ENCODE results near the gene RMRP.
"Not testable (repeated sequence)": the region's sequence is repeated elsewhere in the genome, so short reads cannot be mapped to it uniquely, and the experiment has no call there.

RMRP gene

GRCh38 chr9:35618854-35619799 is 38.7 kb downstream of the RMRP start:
- TF ChIP-seq, protein P1, sequence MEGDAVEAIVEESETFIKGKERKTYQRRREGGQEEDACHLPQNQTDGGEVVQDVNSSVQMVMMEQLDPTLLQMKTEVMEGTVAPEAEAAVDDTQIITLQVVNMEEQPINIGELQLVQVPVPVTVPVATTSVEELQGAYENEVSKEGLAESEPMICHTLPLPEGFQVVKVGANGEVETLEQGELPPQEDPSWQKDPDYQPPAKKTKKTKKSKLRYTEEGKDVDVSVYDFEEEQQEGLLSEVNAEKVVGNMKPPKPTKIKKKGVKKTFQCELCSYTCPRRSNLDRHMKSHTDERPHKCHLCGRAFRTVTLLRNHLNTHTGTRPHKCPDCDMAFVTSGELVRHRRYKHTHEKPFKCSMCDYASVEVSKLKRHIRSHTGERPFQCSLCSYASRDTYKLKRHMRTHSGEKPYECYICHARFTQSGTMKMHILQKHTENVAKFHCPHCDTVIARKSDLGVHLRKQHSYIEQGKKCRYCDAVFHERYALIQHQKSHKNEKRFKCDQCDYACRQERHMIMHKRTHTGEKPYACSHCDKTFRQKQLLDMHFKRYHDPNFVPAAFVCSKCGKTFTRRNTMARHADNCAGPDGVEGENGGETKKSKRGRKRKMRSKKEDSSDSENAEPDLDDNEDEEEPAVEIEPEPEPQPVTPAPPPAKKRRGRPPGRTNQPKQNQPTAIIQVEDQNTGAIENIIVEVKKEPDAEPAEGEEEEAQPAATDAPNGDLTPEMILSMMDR (conservative IDR thresholded peaks at IDR 0.05; ENCODE audit: control insufficient read depth, insufficient read depth, low read depth, low read length) = no peak
- H3K4me3 ChIP-seq (ENCODE audit: control insufficient read depth, low read depth, low read length) = no peak overlapping the region
- no peak for DNase-seq (ENCODE audit: low read depth)

DNA sequence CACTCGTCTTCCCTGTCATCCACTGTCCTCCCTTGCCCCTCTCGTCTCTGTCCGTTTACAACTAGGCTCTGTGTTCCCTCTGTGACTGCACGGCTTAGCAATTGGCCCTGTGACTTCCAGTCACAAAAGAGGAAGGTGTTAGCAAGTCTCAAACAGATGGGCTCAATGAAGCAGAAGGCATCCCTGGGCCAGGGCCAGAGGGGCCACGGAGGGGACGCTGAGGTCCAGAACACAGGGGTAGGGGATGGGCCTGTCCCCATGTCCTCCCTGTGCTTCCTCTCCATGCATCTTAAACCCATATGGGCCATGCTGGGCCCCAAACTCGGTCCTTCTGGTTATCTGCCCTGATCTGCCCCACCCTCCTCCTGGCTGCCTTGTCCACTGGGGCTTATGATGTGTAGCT is 39.5 kb downstream of the RMRP start, which contains the start of gene CD72:
CD72 (minus strand) TSS at position 89 of the 403 bp plus-strand sequence. CDS start 110 bp downstream, outside the sequence.
- no peak for DNase-seq (ENCODE audit: low read depth)
- TF ChIP-seq, protein P1 (conservative IDR thresholded peaks at IDR 0.05; ENCODE audit: control insufficient read depth, insufficient read depth, low read depth, low read length) = no peak
- H3K4me3 ChIP-seq (ENCODE audit: control insufficient read depth, low read depth, low read length) = peak within 1 kb of the TSS; percentile 35

DNA sequence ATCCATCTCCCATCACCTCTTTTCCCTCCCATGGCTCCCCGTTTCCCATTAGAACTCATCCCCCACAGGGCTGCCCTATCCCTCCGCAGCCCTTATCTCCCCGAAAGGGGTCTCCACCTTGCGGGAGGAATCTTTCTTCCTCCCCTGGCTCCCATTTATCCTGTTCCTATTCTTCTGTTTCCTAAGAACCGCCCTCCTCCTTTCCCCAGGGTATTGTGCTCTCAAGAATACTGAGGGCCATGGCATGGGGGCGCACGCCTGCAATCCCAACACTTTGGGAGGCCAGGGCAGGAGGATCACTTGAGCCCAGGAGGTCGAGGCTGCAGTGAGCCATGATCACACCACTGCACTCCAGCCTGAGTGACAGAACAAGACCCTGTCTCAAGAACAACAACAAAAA is 40.3 kb downstream of the RMRP start:
- no peak for DNase-seq (ENCODE audit: low read depth)
- TF ChIP-seq, protein P1 (conservative IDR thresholded peaks at IDR 0.05; ENCODE audit: control insufficient read depth, insufficient read depth, low read depth, low read length) = no peak
- H3K4me3 ChIP-seq (ENCODE audit: control insufficient read depth, low read depth, low read length) = no peak overlapping the region

DNA sequence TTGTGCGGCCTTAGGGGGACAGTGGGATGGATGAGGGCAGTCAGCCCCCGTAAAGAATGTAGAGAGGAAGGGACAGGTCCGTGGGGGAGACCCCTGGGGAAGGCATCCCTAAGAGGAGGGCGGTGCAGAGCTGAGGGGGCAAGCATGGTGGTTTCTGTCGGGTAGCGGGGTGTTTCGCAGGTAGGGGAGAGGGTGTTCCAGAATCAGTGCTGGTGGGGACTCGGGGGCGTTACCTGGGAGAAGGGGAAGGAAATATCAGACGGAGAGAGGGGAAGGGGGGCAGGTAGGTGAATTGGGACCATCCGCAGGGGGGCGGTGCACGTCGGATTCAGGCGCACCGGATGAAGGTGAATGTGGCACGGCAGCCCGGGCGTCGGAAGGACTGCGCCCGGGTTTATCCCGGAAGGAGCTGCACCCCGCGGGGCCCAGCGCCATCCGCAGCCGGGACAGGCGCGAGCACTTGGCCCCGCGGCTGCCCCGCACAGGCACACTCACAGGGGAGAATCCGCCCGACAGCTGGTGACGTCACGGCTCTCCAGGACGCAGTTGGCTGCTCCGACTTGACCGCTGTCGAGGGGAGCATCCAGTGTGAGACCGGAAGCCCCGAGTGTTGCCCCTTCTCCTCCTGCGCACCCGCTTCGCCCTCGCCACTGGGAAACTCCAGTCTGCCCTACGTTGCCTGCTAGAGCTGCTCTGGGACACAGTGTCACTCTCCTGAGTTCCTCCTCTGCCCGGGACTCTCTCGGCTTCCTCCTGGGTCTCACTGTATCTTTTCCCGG is 40.9 kb downstream of the RMRP start:
- TF ChIP-seq, protein P1 (conservative IDR thresholded peaks at IDR 0.05; ENCODE audit: control insufficient read depth, insufficient read depth, low read depth, low read length) = no peak
- peak overlapping the region; percentile 35 for H3K4me3 ChIP-seq (ENCODE audit: control insufficient read depth, low read depth, low read length)
- peak; percentile 71 for DNase-seq (ENCODE audit: low read depth)

- TF ChIP-seq, protein P1 (conservative IDR thresholded peaks at IDR 0.05; ENCODE audit: control insufficient read depth, insufficient read depth, low read depth, low read length) = no peak
- DNase-seq (ENCODE audit: low read depth) = no peak
- no peak overlapping the region for H3K4me3 ChIP-seq (ENCODE audit: control insufficient read depth, low read depth, low read length)
Observed at GRCh38 chr9:35615981-35616680, 41.7 kb downstream of the RMRP start.

- TF ChIP-seq, protein P1 (conservative IDR thresholded peaks at IDR 0.05; ENCODE audit: control insufficient read depth, insufficient read depth, low read depth, low read length) = no peak
- DNase-seq (ENCODE audit: low read depth) = no peak
- no peak overlapping the region for H3K4me3 ChIP-seq (ENCODE audit: control insufficient read depth, low read depth, low read length)
Observed at GRCh38 chr9:35612843-35613242, 45.0 kb downstream of the RMRP start.

GRCh38 chr9:35612066-35612465 is 45.8 kb downstream of the RMRP start:
- not testable (repeated sequence) for DNase-seq (ENCODE audit: low read depth); H3K4me3 ChIP-seq (ENCODE audit: control insufficient read depth, low read depth, low read length)
